HG03571 (cell line): Measurements from ENCODE around the gene ID4.
"Not testable (repeated sequence)": the region's sequence is repeated elsewhere in the genome, so short reads cannot be mapped to it uniquely, and the experiment has no call there.

ENCODE experiments used
- ATAC-seq: cut with Tn5 transposase; IDR thresholded peaks from one replicate; pipeline ENCODE4 v1.9.1; 2021; ENCODE audit not compliant: unreplicated experiment

ID4 gene

DNA sequence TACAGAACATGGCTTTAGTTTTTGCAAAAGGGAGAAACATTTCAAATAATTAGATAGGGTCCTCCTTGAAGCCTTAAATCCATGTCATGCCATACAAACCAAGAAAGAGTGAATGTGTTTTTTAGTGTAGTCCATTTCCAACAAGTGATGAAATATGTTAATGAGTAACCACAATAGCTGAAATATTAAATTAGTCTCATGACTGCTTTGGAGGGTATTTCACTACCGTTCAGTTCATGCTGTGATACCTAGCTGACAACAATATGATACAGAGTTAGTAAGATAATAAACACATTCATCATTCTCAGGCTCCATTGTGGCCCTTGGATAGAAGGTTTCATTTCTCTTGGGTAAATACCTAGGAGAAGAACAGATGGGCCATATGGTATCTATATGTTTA, 5.8 kb upstream of the ID4 start:
- ATAC-seq, result no peak

DNA sequence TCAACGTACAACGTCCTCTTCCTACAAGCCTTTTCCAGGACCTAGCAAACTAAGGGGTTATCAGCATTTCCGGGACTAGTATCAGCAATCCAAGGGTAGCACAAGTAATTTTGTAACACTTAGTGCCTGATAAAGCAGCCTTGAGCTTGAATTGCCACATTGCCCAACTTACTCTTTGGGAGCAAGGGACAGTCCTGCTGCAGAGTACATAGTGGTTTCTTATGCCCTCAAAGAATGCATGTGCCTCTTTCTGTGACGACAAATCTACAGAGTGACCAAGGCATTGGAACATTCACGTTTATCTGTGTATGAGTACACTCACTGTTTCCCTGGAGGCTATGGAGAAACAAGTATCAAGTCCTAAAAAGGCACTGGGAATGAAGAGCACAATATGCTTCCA, 3.2 kb upstream of the ID4 start:
- no peak for ATAC-seq

DNA sequence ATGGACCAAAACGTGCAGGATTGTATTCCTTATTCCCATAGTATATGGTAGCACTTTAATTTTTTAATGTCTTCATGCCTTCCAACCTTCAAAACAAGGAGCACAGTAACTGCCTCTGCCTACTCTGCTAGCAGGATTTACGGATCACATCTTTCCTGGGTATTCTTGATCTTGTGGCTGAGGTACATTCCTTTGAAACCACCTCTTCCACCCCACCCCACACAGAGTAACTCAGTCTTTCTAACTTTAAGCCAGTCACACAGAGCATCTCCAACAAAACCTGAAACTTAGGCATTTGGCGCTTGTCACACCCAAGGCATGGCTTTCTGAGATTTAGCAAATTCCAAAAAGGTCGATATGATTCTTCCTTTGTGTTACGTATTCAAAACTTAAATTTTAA, 2.3 kb upstream of the ID4 start:
- ATAC-seq, result no peak

DNA sequence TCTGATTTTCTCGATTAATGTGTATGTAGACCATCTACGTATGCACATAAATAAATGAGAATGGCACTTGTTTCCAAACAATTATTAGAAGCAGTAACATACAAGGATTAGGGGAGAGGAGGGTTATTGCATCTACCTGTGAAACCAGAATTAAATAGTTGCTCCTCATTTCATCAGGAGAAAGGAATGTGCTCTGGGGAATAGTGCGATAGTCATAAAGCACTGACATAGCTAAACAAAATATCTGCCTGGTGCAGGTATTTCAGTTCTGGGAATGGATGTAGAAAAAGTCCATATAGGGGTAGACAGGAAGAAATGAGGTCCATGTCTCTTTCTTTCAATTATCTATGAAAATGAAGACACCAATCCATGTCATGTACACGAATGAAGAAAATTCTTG, 1.6 kb upstream of the ID4 start:
- ATAC-seq, result no peak

DNA sequence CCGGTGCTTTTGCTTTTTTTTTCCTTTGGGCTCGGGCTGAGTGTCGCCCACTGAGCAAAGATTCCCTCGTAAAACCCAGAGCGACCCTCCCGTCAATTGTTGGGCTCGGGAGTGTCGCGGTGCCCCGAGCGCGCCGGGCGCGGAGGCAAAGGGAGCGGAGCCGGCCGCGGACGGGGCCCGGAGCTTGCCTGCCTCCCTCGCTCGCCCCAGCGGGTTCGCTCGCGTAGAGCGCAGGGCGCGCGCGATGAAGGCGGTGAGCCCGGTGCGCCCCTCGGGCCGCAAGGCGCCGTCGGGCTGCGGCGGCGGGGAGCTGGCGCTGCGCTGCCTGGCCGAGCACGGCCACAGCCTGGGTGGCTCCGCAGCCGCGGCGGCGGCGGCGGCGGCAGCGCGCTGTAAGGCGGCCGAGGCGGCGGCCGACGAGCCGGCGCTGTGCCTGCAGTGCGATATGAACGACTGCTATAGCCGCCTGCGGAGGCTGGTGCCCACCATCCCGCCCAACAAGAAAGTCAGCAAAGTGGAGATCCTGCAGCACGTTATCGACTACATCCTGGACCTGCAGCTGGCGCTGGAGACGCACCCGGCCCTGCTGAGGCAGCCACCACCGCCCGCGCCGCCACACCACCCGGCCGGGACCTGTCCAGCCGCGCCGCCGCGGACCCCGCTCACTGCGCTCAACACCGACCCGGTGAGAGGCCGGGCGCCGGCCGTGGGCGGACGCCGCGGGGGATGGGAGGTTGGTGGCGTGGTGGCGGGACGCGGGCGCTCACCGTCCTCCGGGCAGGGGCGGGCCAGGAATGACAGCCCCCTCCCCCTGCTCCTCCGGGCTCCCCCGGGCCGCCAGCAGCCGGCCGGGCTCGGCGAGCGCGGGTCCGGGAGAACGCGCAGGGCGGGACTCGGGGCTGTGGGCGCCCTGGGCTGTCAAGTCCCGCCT, 606 bp downstream of the ID4 start:
- ATAC-seq, result no peak

DNA sequence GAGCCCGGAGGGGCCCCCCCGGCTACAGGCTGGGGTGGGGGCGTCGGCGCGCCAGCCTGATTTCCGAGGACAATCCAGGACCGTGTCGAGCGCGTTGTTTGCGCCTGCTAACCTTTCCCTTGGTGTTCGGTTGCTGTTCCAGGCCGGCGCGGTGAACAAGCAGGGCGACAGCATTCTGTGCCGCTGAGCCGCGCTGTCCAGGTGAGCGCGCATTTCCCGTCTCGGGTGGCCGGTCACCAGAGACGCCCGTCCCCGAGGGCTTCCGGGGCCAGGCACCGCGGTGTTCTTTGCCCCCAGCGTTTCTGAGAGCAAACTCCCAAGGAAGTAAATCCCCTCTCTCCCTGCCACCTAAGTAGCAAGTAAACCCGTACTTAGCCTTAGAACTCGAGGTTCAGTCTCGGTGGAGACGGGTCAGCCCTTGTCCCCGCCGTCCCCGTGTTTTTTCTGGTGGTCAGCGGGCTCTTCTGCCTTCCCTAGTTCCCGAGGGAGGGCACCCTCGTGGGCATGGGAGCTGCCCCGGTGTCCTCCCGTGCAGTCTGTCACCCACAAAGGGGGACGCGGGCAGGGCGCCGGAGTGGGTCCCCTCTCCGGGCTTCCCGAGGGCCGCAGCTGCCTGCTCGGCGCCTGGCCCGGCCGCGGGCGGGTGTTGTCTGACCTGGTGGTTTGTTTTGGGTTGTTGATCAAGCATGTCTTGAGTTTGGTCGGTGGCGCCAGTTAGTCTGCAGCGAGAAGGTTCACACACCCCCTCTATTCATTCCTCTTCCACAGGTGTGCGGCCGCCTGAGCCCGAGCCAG, 1.5 kb downstream of the ID4 start:
- no peak for ATAC-seq

DNA sequence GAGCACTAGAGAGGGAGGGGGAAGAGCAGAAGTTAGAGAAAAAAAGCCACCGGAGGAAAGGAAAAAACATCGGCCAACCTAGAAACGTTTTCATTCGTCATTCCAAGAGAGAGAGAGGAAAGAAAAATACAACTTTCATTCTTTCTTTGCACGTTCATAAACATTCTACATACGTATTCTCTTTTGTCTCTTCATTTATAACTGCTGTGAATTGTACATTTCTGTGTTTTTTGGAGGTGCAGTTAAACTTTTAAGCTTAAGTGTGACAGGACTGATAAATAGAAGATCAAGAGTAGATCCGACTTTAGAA, 2.0 kb downstream of the ID4 start:
- ATAC-seq, result no peak

DNA sequence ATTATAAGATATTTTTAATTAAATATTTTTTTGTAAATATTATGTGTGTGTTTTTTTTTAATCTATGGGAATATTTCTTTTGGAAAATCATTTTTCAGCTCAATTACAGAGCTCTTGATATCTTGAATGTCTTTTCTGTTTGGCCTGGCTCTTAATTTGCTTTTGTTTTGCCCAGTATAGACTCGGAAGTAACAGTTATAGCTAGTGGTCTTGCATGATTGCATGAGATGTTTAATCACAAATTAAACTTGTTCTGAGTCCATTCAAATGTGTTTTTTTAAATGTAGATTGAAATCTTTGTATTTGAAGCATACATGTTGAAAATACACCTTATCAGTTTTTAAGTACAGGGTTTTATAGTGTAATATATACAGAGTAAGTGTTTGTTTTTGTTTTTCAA, 2.6 kb downstream of the ID4 start:
- ATAC-seq, result no peak

DNA sequence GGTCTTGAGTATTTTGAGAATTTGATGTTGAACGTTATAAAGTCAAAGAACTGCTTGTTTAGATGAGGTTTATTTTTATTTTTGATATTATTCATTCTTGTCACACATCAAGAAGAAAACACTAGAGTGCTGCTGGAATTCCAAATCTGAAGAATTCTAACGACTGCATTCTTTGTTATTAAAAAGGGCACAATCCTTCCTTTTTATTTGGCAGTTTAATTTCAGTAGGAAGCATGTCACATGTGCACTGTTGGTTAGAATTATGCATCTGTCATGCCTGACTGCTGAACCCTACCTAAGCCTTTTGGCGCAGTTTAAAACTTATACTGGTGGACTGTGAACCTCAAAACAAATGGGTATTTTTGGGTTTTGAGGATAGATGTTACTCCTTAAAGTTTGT, 4.0 kb downstream of the ID4 start:
- no peak for ATAC-seq

DNA sequence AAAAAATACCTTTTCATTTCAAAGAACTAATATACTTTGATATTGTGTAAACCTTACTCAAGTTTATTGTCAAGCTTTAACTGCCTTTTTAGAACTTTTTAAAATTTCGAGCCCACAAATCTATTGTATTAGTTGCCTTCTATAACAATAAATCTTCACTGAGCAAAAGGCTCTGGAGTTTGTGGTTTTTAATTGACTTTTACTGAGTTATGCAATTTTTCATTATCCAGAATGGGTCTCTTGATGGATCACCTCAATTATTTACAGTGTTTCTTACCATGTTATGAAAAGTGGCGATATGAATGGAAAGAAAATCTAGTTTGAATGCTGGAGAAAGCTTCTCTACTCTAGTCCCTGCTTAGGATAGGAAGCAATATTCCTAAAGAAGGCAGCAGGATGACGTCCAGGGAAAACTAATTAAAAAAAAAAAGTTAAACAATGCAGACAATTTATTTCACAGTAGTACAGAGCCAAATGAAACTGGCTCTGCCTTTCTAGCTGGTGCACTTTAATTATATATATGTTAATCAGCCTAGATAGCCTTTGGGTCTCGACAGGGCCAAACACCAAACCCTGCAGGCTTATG, 5.0 kb downstream of the ID4 start:
- no peak for ATAC-seq

DNA sequence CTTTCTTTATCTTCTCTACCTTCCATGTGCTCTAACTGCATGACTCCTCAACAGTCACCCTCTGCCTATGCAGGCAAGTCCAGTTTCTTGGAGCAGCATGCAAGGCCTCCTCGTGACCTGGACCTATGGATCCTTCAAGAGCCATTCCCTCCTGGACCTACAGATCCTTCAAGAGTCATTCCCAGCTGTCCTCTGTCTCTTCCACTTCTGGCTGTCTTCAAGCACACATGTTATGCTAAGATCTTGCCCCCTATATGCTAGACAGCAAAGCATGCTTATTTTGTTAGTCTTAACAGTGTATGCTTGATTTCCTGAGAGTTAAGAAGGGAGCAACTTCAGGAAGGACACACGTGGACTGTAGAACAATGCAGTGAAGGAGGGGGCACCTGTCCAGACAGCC, 7.5 kb downstream of the ID4 start:
- no peak for ATAC-seq

DNA sequence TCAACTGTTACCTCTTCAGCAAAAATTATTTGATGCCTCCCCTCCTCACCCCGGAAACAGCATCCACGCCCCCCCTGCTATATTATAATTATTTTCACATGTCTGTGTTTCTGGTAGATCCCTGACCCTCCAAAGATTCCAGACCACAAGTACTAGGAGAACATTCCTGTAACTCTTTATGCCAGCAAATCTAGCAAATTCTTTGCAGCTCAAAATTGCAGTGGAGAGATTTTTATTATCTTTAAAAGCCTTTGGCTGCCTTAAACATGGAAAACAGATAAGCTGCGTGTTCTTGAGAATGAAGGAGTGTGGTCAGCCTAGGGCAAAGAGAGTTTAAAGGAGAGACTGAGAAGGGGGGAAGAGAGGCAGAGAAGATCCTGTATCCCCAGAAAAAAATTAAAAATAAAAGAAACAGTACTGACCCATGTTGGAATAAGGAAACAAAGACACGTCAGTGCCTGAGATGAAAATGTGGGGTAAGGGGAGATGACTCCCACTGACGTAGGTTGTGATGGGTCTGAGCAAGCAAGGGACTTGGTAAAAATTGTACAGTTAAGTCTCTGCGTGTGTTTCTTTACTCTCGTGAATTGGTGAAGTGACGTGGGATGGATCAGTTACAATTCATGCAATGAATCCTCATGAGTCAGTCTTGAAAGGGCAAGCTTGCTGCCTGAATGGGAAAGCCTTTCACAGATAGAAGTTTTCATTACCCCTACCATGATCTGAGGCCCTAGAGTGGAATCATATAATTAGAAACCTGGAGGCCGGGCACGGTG, 8.3 kb downstream of the ID4 start:
- ATAC-seq, result no peak

DNA sequence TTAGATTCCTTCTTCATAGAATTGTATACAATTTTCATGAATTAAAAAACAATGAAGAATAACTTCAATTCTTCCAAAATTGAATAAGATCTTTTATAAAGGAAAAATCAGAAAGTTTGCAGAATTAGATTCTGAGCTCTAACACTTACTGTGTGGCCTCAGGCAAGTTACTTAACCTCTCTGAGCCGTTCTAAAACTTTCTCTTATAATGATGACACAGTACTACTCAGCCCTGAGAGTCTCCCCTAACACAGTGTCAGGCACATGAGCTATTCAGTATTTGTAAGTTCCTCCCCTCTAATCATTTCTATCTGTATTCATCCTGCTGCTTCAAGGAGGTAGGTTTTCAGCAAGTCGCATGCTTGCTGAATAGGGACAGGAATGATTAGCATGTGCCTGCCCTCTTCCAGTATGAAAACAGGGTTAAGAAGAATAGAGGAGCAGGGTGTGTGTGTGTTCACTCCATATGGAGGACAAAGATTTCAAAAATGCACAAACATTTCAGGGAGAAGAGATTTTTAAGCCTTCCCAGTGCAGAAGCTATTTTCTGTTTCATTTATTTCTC, 11.4 kb downstream of the ID4 start:
- ATAC-seq, result no peak

DNA sequence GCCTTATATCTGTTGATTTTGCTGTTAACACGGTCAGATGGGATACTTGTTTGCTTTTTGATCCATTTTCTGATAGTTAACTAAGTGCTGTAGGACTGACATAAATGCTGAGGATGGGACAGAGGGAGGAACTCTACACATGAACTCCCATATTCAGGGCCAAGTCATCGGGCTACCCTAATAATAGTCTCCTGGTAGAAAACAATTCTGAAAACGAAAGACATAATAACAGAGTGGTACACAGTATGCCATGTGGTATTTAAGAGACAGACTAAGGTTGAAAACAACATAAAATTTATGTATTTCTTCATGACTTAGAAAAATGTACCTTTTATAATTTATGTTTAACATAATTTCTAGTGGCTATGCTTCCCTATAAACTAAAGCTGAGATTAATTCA, 12.0 kb downstream of the ID4 start:
- no peak for ATAC-seq

DNA sequence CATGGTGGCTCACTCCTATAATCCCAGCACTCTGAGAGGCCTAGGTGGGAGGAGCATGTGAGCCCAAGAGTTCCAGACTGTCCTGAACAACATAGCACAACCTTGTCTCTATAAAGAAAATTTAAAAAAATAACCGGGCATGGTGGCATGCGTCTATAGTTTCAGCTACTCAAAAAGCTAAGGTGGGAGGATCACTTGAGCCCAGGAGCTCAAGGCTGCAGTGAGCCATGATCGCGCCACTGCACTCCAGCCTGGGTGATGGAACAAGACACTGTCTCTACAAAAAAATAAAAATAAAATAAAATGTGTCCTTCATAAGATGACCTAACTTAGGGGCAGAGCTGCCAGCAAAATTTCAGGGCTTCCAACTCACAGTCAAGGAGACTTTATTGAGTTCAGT, 12.6 kb downstream of the ID4 start:
- ATAC-seq, result no peak

DNA sequence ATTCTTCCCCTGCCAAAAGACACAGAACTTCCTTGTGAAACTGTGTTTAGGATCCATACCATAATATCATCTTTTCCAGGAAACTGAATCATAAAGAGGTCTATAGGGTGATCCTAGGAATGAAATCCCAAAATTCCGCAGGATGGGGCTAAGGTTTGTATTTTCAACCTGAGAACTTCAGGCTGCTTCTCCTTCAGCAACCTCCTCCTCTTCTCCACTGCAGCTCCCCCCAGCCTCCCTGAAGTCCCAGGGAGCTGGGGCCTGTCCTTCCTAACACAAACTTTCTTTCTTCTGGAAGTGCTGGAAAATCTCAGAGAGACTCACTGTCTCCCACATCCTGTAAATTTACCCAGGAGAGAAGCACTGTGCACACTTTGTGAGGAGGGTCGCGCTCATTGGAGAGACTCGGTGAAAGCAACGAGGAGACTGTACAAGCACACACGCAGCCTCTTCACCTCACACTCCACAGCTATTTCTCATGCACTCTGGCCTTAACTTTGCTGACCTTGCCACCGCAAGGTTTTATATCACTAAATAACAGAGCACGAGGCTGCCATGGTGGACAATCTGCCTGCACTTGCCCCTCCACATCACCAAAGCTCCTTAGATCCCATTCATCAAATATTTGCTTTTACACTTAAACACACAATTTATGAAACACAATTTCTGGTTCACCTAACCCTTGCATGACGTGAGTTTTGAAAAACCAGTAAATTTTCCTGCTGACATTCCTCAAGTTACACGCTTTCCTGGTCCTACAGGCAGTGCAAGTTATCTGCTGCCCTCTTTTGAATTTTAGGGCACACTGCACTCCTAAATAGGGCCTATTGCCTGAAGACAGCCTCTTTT, 14.3 kb downstream of the ID4 start:
- no peak for ATAC-seq

DNA sequence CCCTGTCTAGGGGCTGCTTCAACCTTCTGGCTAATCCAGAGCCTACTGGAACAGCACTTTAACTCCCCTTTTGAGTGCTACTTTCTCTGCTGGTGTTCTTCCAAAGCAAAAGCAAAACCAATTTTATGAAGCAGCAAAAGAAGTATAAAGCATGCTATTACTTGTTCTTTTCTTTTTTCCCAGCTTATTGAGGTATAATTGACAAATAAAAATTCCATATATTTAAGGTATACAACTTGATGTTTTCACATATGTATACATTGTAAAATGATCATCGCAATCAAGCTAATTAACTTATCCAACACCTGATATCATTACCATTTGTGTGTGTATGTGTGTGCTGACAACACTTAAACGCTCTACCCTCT, 14.9 kb downstream of the ID4 start:
- no peak for ATAC-seq

DNA sequence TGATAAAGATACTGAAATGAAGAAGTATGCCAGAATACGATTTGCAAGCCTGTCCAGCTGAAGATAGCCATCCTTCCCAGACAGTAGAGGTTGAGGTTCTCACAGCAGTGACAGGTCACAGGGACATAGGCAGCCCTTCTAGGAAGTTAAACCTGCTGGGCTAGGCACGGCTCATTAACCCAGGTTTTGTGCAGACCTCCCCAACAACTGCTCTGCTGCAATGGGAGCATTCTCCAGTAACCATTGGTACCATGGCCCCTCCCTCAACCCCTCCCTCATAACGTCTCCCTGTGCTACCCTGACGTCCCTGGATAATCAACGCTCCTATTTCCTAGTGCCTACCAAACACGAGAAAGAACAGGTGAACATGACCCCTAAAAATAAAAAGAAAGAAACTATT, 15.8 kb downstream of the ID4 start:
- ATAC-seq, result no peak

DNA sequence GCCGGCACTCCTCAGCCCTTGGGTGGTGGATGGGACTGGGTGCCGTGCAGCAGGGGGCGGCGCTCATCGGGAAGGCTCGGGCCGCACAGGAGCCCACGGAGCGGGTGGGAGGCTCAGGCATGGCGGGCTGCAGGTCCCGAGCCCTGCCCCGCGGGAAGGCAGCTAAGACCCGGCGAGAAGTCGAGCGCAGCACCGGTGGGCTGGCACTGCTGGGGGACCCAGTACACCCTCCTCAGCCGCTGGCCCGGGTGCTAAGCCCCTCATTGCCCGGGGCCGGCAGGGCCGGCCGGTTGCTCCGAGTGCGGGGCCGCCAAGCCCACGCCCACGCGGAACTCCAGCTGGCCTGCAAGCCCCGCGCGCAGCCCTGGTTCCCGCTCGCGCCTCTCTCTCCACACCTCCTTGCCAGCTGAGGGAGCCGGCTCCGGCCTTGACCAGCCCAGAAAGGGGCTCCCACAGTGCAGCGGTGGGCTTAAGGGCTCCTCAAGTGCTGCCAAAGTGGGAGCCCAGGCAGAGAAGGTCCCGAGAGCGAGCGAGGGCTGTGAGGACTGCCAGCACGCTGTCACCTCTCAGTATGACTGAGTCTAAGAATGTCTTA, 17.3 kb downstream of the ID4 start:
- ATAC-seq, result not testable (repeated sequence)

DNA sequence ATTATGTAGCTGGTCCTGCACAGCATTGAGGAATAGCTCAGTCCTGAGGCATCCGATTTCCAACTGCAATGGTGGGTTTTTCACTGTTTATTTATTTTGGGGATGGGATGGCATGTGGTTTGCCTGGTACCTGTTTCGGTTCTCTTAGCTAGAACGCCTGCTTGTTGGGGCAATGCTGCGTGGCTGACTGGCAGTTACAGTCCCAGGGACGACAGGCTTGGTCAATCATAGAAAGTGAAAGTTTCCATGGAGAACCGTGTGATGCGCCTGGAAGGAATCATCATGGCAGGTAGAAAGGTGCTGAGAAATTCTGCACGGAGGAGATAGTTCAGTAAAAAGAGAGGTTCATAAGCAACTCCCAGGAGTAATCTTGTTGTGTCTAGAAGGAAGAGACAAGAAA, 18.4 kb downstream of the ID4 start:
- ATAC-seq, result no peak
